Epidermal melanocyte (primary cell): ENCODE results near the gene NGLY1.
A peak's percentile ranks its signal among the peaks of the same experiment; 100 is the strongest.

ENCODE experiments used
- DNase-seq: peaks from one replicate; pipeline ENCODE4 v3.0.0; 2011; ENCODE audit warnings: low spot score; ENCODE audit not compliant: insufficient read length

The NGLY1 gene

GRCh38 chr3:25782938-25783660 lies at the start of gene NGLY1:
Gene NGLY1, minus strand, starts transcription at chr3:25783443. Its CDS starts 53 bp downstream, at chr3:25783390.
- DNase-seq = peak; percentile 82

- DNase-seq = no peak
These were observed 48.3 kb upstream of the NGLY1 start for GRCh38 chr3:25831578-25831977.

- no peak for DNase-seq
These were observed 47.4 kb upstream of the NGLY1 start for GRCh38 chr3:25830373-25831280.

- DNase-seq = no peak
These were observed 43.3 kb upstream of the NGLY1 start for GRCh38 chr3:25826510-25826909.

- DNase-seq = no peak
These were observed 40.1 kb upstream of the NGLY1 start for GRCh38 chr3:25823314-25823713.

DNA sequence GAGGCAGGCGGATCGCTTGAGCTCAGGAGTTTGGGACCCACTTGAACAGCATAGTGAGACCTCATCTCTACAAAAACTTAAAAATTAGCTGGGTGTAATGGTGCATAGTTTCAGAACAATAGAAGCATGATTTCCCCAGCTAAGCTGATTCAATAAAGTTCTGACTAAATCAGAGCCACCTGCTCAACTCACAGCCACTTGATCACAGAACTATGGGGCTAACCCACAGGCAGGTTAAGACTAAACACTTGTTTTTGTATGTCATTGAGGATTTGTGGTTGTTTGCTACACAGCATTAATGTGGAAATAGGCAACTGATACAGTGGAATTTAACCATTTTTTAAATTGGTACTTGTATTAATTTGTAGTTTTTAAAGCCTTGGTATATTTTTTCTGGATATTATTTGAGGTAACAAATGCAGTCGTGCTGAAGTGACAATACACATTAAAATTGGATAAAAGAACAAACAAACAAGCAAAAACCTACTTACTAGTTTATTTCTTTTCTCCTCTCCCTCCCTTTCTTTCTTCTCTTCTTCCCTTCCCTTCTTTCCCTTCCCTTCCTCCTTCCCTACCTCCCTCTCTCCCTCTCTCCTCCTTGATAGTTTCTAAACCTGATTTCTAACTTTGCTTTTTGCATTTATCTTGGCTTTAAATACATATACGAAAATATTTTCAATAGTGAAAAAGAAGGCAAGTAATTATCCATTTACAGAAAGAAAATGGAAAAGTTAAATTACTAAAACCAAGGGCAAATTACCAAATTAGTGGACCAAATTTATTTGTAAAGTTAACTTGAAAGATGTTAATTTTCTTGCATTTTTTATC lies 38.7 kb upstream of the NGLY1 start:
- no peak for DNase-seq

DNA sequence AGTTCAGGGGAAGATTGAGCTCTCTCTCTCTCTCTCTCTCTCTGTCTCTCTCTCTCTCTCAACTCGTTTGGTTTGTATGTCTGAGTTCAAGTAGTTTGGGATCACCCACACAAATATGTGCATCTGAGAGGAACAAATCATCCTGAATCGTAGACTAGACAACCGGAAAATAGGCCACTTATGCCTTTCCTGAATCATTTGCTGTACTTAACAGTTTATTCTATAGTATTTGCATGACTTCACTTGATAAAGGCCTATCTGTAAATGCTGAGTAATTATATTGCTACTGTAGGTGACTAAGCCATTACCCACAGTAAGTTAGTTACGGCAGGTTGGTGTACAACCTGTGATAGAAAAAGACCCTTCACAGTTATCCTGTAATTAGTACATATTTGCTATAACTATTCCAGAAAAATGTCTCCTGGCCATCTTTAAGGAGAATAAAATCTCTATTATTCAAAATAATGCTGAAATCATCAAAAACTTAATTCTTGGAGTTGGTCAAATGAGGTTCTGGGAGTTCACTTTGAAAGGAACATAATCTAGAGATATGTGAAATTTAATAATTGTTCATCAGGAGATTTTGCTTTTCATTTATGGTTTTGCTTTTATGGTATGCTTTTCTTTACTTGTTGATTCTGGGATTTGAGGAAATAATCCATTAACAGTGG lies 37.7 kb upstream of the NGLY1 start:
- no peak for DNase-seq

GRCh38 chr3:25820366-25820765 lies 37.1 kb upstream of the NGLY1 start:
- peak; percentile 63 for DNase-seq

GRCh38 chr3:25818335-25818734 lies 35.1 kb upstream of the NGLY1 start:
- no peak for DNase-seq

- DNase-seq = no peak
These were observed 34.4 kb upstream of the NGLY1 start for GRCh38 chr3:25817638-25818037.

GRCh38 chr3:25817107-25817506 lies 33.9 kb upstream of the NGLY1 start:
- DNase-seq = no peak

DNA sequence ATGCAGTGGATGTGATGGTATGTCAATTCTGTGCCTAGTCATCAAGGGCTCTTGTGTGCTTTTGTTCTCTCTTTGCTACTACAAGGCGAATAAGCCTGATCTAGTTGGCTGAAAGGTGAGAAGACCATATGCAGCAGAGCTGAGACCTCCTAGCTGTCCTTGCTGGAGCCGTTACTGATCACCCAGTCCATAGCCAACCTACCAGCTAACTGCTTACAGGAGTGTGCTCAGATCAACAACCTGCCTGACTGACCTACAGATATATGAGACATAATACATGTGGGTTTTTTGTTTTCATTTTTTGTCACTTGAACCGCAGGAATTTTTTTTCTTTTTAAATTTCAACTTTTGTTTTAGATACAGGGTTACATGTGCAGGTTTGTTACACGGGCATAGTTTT lies 29.4 kb upstream of the NGLY1 start:
- no peak for DNase-seq

DNA sequence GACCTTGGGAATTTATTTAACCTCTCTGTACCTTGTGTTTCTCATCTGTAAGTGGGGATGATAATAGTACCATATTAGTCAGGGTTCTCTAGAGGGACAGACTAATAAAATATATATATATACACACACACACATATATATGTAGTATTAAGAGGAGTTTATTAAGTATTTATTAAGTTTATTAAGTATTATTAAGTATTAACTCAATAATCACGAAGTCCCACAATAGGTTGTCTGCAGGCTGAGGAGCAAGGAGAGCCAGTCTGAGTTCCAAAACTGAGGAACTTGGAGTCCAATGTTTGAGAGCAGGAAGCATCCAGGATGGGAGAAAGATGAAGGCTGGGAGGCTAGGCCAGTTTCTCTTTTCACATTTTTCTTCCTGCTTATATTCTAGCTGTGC lies 21.4 kb upstream of the NGLY1 start:
- no peak for DNase-seq

DNA sequence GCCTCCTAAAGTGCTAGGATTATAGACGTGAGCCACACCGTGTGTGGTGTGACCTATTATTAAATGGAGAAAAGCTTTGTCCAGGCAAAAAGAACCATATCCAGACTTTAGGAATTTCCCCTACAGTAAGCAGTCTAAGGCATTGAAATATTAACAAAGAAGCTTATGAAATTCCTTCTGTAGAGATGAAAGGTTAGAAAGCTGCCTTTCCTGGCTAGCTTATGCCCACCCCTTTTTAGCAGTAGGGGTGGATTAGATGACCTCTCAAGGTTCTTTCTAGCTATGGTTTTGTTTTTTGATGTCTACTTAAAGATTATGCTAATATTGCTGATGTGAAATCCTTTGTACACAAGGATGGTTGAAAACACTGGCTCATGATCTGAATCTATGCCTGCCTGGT lies 20.6 kb upstream of the NGLY1 start:
- DNase-seq = no peak

DNA sequence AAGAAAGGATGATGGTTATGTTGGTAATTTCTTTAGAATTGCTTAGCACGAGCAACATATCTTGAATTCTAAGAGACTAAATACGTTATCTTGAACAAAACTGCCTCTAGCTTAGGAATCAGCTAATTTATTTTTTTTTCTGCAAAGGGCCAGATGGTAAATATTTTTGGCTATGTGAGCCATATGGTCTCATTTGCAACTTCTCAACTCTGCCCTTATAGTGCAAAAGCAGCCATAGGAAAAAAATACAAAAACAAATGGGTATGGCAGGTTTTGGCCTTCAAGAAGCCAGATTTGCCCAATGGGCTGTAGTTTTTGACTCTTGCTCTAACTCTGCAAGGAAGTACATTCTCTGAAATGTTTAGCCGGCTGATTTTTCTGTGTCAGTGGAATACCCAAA lies 18.5 kb upstream of the NGLY1 start:
- DNase-seq = no peak

DNA sequence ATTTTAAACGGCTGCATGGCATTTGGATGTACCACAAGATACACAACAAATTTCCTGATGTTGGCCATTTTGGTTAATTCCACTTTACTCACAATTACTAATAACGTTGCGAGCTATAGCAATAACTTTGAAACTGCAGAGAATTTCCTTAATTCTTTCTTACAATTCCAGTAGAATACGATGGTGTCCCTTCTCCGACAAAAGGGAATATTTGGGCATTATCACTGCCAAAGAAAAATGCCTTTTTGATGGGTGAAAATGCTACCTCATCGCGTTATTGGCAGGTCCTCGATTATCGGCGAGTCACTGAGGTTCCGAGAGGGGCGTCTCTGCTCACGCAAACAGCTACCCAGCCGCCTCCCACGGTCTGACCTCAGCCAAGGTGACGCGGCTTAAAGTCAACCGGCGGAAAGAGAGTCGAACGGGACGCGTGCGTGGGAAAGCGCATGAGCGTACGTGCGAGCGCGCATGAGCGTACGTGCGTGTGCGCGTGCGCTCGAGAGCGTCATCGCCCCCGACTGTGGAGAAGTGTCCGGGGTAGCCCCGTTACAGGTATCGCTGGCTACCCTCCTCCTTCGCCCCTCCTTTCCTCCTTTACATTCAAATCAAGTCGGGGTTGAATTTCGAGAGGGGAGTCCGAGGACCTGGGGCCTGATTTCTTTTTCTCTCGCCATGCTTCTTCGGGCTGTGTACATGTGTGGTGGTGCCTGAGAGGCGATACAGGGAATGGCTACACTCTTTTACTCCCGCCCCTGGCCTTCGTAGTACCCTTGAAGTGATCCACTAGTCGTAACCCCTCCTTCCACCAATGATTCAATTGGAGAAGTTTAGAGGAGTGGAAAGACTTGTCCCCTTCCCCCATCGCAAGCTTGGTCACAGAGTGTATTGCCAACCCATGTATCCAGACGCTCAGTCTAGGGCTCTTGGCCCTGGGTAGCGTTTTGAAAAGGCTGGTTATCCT lies 6.6 kb upstream of the NGLY1 start, which contains the start of gene OXSM:
OXSM (plus strand) TSS at position 495 of the 961 bp plus-strand sequence. CDS start 931 bp downstream, outside the sequence.
- peak; percentile 90 for DNase-seq

- no peak for DNase-seq
These were observed 6.0 kb upstream of the NGLY1 start for GRCh38 chr3:25789209-25789595.

GRCh38 chr3:25787689-25788088 lies 4.4 kb upstream of the NGLY1 start:
- DNase-seq = no peak

DNA sequence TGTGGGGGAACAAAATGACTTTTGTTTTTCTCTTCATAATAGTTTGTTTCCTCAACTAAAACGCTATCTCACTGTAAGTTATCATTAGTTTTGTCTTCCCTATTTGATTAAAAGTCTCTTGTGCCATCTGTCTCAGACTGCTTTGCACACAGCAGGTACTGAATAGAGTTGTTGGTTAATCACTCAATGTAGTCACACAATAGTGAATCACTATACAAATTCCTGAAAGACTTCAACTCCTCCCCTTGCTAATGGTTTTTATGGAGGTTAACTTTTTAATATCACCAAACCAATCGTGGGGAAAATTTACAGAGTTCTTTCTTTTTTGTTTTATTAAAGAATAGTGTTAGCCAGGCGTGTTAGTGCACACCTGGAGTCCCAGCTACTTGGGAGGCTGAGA lies 2.6 kb upstream of the NGLY1 start:
- no peak for DNase-seq

- DNase-seq = no peak
These were observed 1.7 kb upstream of the NGLY1 start for GRCh38 chr3:25784971-25785370.
